ENCODE measurements around the gene DNAJC15. TPM values are rescaled to one million over a fixed set of nuclear protein-coding genes. Genes with fewer than 3 reads are reported as not detected.
"Not testable (repeated sequence)": the region's sequence is repeated elsewhere in the genome, so short reads cannot be mapped to it uniquely, and the experiment has no call there.

Gene DNAJC15
- total and polyA plus RNA-seq, 2 of the 4 experiments (the other 2 are of a cell fraction), result 7.0 to 22.0 TPM

GRCh38 chr13:42991233-42991897 lies 32.0 kb upstream of the DNAJC15 start:
- H2BK5ac ChIP-seq (ENCODE audit: low read depth, low read length, poor library complexity, severe bottlenecking); H3K9me3 ChIP-seq (ENCODE audit: control insufficient read depth, insufficient read depth, low read length); DNase-seq; H3K27ac ChIP-seq (ENCODE audit: insufficient read depth, low read length); ATAC-seq (ENCODE audit: low read depth); H3K9me1 ChIP-seq (ENCODE audit: insufficient read depth, low read length); POLR2A ChIA-PET (ENCODE audit: unreplicated experiment); in situ Hi-C loops (cut with MboI; ENCODE audit: low sequenced_read_pairs); H3K79me1 ChIP-seq (ENCODE audit: low read depth in 1 of 2, low read length in 2 of 2); H3K36me3 ChIP-seq (ENCODE audit: control insufficient read depth, insufficient read depth, low read length); dilution Hi-C loops (cut with HindIII; ENCODE audit: low sequenced_read_pairs, unreplicated experiment); H3K9ac ChIP-seq (ENCODE audit: low read depth, low read length); intact Hi-C loops (cut with micrococcal nuclease); H3K18ac ChIP-seq (ENCODE audit: low read depth, low read length); BruUV-seq (replicated peaks); H4K20me1 ChIP-seq (ENCODE audit: insufficient read depth, low read length); H3K4me1 ChIP-seq (ENCODE audit: control insufficient read depth, insufficient read depth, low read length); H4K5ac ChIP-seq (ENCODE audit: low read depth, low read length); H3K27me3 ChIP-seq (ENCODE audit: control insufficient read depth, insufficient read depth, low read length): not testable (repeated sequence)
- 60% methylated on average over 1 of the region's 15 CpGs; no CpG with 5 or more reads in 1 of the 2 experiments for WGBS, 2 experiments (ENCODE audit: extremely low coverage in 2 of 2, insufficient read length in 1 of 2)
- Histone ChIP-seq H4K91ac (ENCODE audit: insufficient read depth, low read depth, low read length) (peak overlapping the region; percentile 75; the same call in 1 of the 2 replicates), H3K4me3 (ENCODE audit: insufficient read depth, low read depth, low read length) (peak overlapping the region; percentile 43), H2AK9ac (replicated peaks; ENCODE audit: low read depth, low read length, poor library complexity) (peak overlapping the region; percentile 82), H3K4me2 (ENCODE audit: low read depth, low read length) (peak overlapping the region; percentile 94), H2AK5ac (ENCODE audit: low read depth, low read length) (0 out of 2 replicates have a peak overlapping the region, but pooled peaks have one; percentile 49), H3K14ac (replicated peaks; ENCODE audit: low read depth, low read length) (peak overlapping the region; percentile 43; the same call in 1 of the 2 replicates), H2BK15ac (ENCODE audit: low read depth, low read length) (peak overlapping the region; percentile 99; the same call in 2 of the 3 replicates), H2AFZ (replicated peaks; ENCODE audit: low read length, poor library complexity) (peak overlapping the region; percentile 97), H3K56ac (ENCODE audit: extremely low read depth, insufficient read depth, low read length) (peak overlapping the region; percentile 85; the same call in 1 of the 2 replicates), H4K8ac (ENCODE audit: low read depth in 2 of 2, low read length in 2 of 2) (peak overlapping the region; percentile 78 to 97; a peak in 3 of 4 replicates), H2BK20ac (ENCODE audit: low read depth, low read length) (peak overlapping the region; percentile 98), H3K23ac (ENCODE audit: low read depth, low read length) (0 out of 2 replicates have a peak overlapping the region, but pooled peaks have one; percentile 38), H3K4ac (ENCODE audit: low read depth, low read length) (peak overlapping the region; percentile 94), H2BK120ac (ENCODE audit: low read depth, low read length) (peak overlapping the region; percentile 99)
- CTCF ChIA-PET, result interaction anchor here (1.1 to 1.6 kb wide), 2 partner anchors 10 to 853 kb away, joined by 3 read pairs; no protein-coding TSS in a partner anchor
